Stimulated activated CD4-positive, alpha-beta T cell treated with anti-CD3 and anti-CD28 coated beads, Interleukin-2, amount 100 ng/mL, for 48 hours (primary cell): ENCODE data around the gene NXN.
"Not testable (repeated sequence)": the region's sequence is repeated elsewhere in the genome, so short reads cannot be mapped to it uniquely, and the experiment has no call there.

ENCODE experiments used
- DNase-seq, 2 donors: peaks; one replicate each; pipeline ENCODE4 v3.0.0-alpha.2; 2020

The NXN gene

GRCh38 chr17:752002-752619 lies 227.5 kb downstream of the NXN start, which contains the start of gene GEMIN4:
Gene GEMIN4, minus strand, starts transcription at chr17:752264. Its CDS starts 122 bp downstream, at chr17:752142.
- DNase-seq = peak; percentile 99 to 100

- DNase-seq = peak; percentile 35 to 44
These were observed 228.1 kb downstream of the NXN start for GRCh38 chr17:751269-752001.

GRCh38 chr17:750431-751037 lies 229.0 kb downstream of the NXN start:
- DNase-seq = no peak

GRCh38 chr17:749359-749758 lies 230.2 kb downstream of the NXN start:
- DNase-seq = not testable (repeated sequence)
